Naive thymus-derived CD4-positive, alpha-beta T cell (primary cell): ENCODE data around the gene SLC49A3. TPM values are rescaled to one million over a fixed set of nuclear protein-coding genes. Genes with fewer than 3 reads are reported as not detected.

Experiments used
- ATAC-seq: fragments of 150-1000 bp; cut with Tn5 transposase; 2 replicates; pipeline ENCODE4 v1.10.0; 2021; ENCODE audit warnings: mild to moderate bottlenecking, moderate library complexity
- CTCF ChIA-PET: fragments of 350-600 bp; sonication (Branson Sonifier 250); formaldehyde crosslinking; loops from one replicate; lab custom pipeline; 2021; ENCODE audit warnings: antibody characterized with exemption; lab: Charles Lee
- POLR2A ChIA-PET: fragments of 350-600 bp; sonication (Branson Sonifier 250); formaldehyde crosslinking; loops from one replicate; lab custom pipeline; 2021; ENCODE audit warnings: antibody characterized with exemption, inconsistent platforms; lab: Charles Lee
- DNase-seq, 9 donors: peaks; one replicate each; pipeline versions ENCODE4 v3.0.0 to v3.0.0-alpha.2; 2020 to 2022; ENCODE audit warnings: mixed read lengths in 1 of 9
- H3K27ac ChIP-seq: one replicate; pipeline ENCODE4 v1.7.0; 2013; ENCODE audit warnings: mild to moderate bottlenecking, low read depth, low read length, moderate library complexity
- H3K27me3 ChIP-seq, 2 donors: one replicate each; pipeline ENCODE4 v1.7.0; 2013; ENCODE audit warnings: low read length in 2 of 2, mild to moderate bottlenecking in 2 of 2, moderate library complexity in 2 of 2; ENCODE audit not compliant: control insufficient read depth in 2 of 2, insufficient read depth in 2 of 2
- H3K36me3 ChIP-seq, 3 experiments: 1 replicate in 2 of 3; 2 replicates in 1 of 3; pipeline ENCODE4 v1.7.0; 2013; ENCODE audit warnings: low read length in 3 of 3, mild to moderate bottlenecking in 3 of 3, moderate library complexity in 1 of 3; ENCODE audit not compliant: insufficient read depth in 3 of 3, control insufficient read depth in 2 of 3
- H3K4me1 ChIP-seq, 2 donors: one replicate each; pipeline ENCODE4 v1.7.0; 2013; ENCODE audit warnings: low read length in 2 of 2, mild to moderate bottlenecking in 2 of 2, moderate library complexity in 1 of 2; ENCODE audit not compliant: control insufficient read depth in 2 of 2, insufficient read depth in 2 of 2
- H3K4me3 ChIP-seq: 2 replicates; pipeline ENCODE4 v1.7.0; 2013; ENCODE audit warnings: mild to moderate bottlenecking, low read length
- H3K9me3 ChIP-seq, 3 experiments: 1 replicate in 2 of 3; 2 replicates in 1 of 3; pipeline ENCODE4 v1.7.0; 2013; ENCODE audit warnings: low read length in 3 of 3; ENCODE audit not compliant: control insufficient read depth in 2 of 3
- H3K27ac Mint-ChIP-seq, 9 donors: one replicate each; pipeline ENCODE4 v1.8.0; 2020 to 2022; ENCODE audit warnings: mixed read lengths in 9 of 9, mild to moderate bottlenecking in 8 of 9, moderate library complexity in 5 of 9, inconsistent platforms in 2 of 9
- H3K27me3 Mint-ChIP-seq, 5 donors: one replicate each; pipeline ENCODE4 v1.8.0; 2021 to 2022; ENCODE audit warnings: mixed read lengths in 5 of 5, mild to moderate bottlenecking in 1 of 5
- H3K36me3 Mint-ChIP-seq, 5 donors: one replicate each; pipeline ENCODE4 v1.8.0; 2020 to 2022; ENCODE audit warnings: mixed read lengths in 5 of 5, mild to moderate bottlenecking in 3 of 5, inconsistent platforms in 1 of 5
- H3K4me1 Mint-ChIP-seq, 7 donors: one replicate each; pipeline ENCODE4 v1.8.0; 2020 to 2022; ENCODE audit warnings: mixed read lengths in 7 of 7, mild to moderate bottlenecking in 3 of 7, inconsistent platforms in 1 of 7
- H3K4me3 Mint-ChIP-seq, 10 donors: one replicate each; pipeline ENCODE4 v1.8.0; 2020 to 2022; ENCODE audit warnings: mild to moderate bottlenecking in 10 of 10, mixed read lengths in 10 of 10, moderate library complexity in 6 of 10, inconsistent platforms in 2 of 10
- H3K9me3 Mint-ChIP-seq, 11 donors: one replicate each; pipeline ENCODE4 v1.8.0; 2020 to 2022; ENCODE audit warnings: mixed read lengths in 11 of 11, mild to moderate bottlenecking in 4 of 11, inconsistent platforms in 1 of 11, moderate library complexity in 1 of 11
- intact Hi-C, 2 donors: fragments of 100-400 bp; cut with micrococcal nuclease; formaldehyde crosslinking; loops; one replicate each; pipeline ENCODE4 v1.15.1; 2023
- polyA plus RNA-seq, 2 donors: library from polyadenylated mRNA; unstranded; fragments of 300-500 nt; fragmentation: Illumina TruSeq; gene quantifications; one replicate each; pipeline ENCODE4 v1.2.3, GENCODE V29; 2021
- total RNA-seq, 6 experiments: library from RNA in 5 of 6; stranded (reverse) in 5 of 6; gene quantifications; 1 replicate in 5 of 6; 2 replicates in 1 of 6; pipeline ENCODE4 v1.2.3 and lab custom pipeline; 2021 to 2026

The SLC49A3 gene
- total and polyA plus RNA-seq, 7 experiments from 2014 or later: 0.80 to 9.4 (median 0.92) TPM; not detected in 2

DNA sequence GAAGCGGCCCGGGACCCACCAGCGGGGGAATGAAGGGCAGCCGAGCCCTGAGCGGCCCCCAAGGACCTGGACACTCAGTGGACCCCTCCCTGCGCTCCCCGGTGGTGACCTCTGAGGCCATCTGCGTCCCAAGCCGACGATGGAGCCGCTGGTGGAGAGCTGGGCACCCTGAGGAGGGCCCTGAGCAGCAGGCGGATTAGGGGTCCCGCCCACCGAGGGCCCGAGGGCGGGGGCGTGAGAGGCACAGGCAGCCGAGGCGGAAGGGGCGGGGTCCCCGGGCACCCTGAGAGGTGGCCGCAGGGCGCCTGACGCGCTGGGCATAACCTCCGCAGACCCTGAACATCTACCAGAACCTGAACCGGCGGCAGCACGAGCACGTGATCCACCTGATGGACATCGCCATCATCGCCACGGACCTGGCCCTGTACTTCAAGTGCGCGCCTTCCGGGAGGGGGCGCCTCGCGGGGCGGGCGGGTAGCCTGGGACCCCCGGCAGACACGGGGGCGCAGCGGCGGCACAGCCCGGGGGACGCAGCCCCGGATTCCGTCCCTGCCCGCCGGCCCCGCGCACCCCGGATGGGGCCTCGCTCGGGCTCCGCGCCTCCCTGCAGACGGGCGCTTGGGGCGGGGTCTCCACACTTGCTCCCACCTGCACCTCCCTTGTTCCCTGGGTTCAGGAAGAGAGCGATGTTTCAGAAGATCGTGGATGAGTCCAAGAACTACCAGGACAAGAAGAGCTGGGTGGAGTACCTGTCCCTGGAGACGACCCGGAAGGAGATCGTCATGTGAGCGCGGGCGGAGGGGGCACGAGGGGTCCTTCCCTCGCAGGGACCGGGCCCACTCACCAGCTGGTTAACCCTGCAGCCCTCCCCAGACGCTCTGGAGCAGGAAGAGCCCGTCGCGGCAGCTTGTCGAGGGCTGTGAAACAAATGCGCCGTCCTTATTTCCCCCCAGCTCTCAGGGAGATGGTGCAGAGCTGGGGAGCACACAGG, 25.2 kb downstream of the SLC49A3 start:
- H3K27ac ChIP-seq: peak overlapping the region; percentile 90
- intact Hi-C loops: loop anchor here (1.0 to 5.0 kb wide), 4 partner anchors 11 to 394 kb away; partner anchors contain the start of genes ATP5ME (in 2 of the 2), MYL5 (in 2 of the 2), PCGF3 (in 1 of the 2) and PIGG (in 1 of the 2)
- peak; percentile 59 to 77 (median 75) for DNase-seq
- Mint-ChIP-seq H3K4me1 (peaks cover 3 to 33% (median 13%) of the 10 kb centered on the region in 7 donors), H3K27ac (peak overlapping the region; percentile 48 to 93 (median 89)), H3K27me3 (no peaks in the 10 kb centered on the region), H3K4me3 (peak overlapping the region; percentile 72 to 95 (median 86)), H3K9me3 (peaks cover 0 to 13% (median 0%) of the 10 kb centered on the region in 11 donors), H3K36me3 (peaks cover 0 to 22% (median 6%) of the 10 kb centered on the region in 5 donors)
- ATAC-seq: peak; percentile 91
- no peaks in the 10 kb centered on the region for H3K9me3 ChIP-seq
- H3K4me1 ChIP-seq: peaks cover 4 to 5% of the 10 kb centered on the region in 2 donors
- no peaks in the 10 kb centered on the region for H3K36me3 ChIP-seq
- no peaks in the 10 kb centered on the region for H3K27me3 ChIP-seq
- POLR2A ChIA-PET: interaction anchor here (0.6 to 6.0 kb wide), 3 partner anchors 10 to 325 kb away, joined by 3 to 46 read pairs (median 4); partner anchors contain the start of genes ATP5ME, MYL5 and ZNF141
- CTCF ChIA-PET: no interaction called here
- H3K4me3 ChIP-seq: peak overlapping the region; percentile 86

DNA sequence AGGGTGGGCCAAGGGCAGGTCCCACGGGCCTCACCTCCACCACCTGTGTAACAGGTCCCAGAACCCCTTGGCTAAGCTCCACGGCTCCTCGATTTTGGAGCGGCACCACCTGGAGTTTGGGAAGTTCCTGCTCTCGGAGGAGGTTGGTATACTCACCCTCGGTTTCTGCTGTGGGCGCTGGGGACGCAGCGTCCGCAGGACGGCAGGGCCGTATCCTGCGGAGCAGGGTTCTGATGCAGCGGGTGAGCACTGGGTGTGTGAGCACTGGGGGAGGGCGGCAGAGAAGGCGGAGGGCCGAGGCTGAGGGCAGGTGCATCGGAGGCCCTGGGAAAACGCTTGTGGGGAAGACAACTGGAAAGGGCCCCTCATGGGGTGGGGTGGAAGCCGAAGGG, 25.9 kb downstream of the SLC49A3 start:
- H3K4me3 Mint-ChIP-seq: peak overlapping the region; percentile 72 to 95 (median 83)
- intact Hi-C loops: loop anchor here (1.0 to 5.0 kb wide), 4 partner anchors 11 to 394 kb away; partner anchors contain the start of genes ATP5ME (in 2 of the 2), MYL5 (in 2 of the 2), PCGF3 (in 1 of the 2) and PIGG (in 1 of the 2)
- DNase-seq (no peak), ATAC-seq (no peak)
- peaks cover 4 to 5% of the 10 kb centered on the region in 2 donors for H3K4me1 ChIP-seq
- ChIA-PET POLR2A (interaction anchor here (0.6 to 6.0 kb wide), 3 partner anchors 11 to 325 kb away, joined by 3 to 46 read pairs (median 4); partner anchors contain the start of genes ATP5ME, MYL5 and ZNF141), CTCF (no interaction called here)
- H3K36me3 Mint-ChIP-seq: peaks cover 0 to 22% (median 6%) of the 10 kb centered on the region in 5 donors
- H3K27ac Mint-ChIP-seq: peak overlapping the region; percentile 28 to 88 (median 80)
- no peaks in the 10 kb centered on the region for H3K9me3 ChIP-seq
- no peaks in the 10 kb centered on the region for H3K27me3 Mint-ChIP-seq
- H3K36me3 ChIP-seq: no peaks in the 10 kb centered on the region
- H3K4me1 Mint-ChIP-seq: peaks cover 3 to 33% (median 13%) of the 10 kb centered on the region in 7 donors
- H3K27me3 ChIP-seq: no peaks in the 10 kb centered on the region
- peak overlapping the region; percentile 90 for H3K27ac ChIP-seq
- peaks cover 0 to 13% (median 0%) of the 10 kb centered on the region in 11 donors for H3K9me3 Mint-ChIP-seq
- peak overlapping the region; percentile 86 for H3K4me3 ChIP-seq

DNA sequence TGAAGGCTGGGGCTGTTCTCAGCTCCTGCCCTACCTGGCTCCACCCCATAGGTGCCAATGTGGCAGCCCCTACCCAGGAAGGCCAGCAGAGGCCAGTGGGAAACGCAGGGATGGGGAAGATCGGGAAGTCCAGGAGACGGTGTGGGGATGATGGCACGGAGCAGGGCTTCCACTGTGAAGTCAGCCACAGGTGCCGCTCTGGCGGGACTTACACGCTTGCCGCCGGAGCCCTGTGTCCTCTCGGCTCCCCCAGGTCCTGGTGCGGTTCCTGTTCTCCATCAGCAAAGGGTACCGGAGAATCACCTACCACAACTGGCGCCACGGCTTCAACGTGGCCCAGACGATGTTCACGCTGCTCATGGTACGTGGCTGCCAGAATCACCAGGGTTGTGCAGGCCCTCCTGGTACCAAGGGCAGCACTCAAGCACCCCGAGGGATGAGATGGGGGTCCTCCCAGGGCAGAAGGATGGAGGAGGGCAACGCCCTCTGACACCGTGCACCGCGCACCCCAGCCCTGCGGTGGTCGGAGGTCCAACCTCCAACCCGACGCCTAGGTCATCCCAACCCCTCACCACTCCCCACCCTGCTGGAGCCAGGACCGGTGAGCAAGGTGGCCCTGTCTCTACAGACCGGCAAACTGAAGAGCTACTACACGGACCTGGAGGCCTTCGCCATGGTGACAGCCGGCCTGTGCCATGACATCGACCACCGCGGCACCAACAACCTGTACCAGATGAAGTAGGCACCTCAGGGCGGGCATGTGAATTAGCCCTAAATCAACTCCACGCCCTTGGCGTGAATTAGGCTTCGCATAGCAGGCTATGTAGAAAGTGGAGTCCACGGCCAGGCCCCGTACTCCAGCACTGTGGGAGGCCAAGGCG, 26.8 kb downstream of the SLC49A3 start:
- H3K4me3 Mint-ChIP-seq: peak overlapping the region in 9 of 10 donors; percentile 25 to 95 (median 83)
- Histone ChIP-seq H3K36me3 (no peaks in the 10 kb centered on the region), H3K27ac (no peak overlapping the region), H3K4me3 (no peak overlapping the region), H3K27me3 (no peaks in the 10 kb centered on the region), H3K4me1 (peaks cover 4 to 5% of the 10 kb centered on the region in 2 donors), H3K9me3 (no peaks in the 10 kb centered on the region)
- ChIA-PET POLR2A (interaction anchor here (6.0 kb wide), 1 partner anchor 12 kb away, joined by 46 read pairs; the partner anchor contains the start of genes ATP5ME and MYL5), CTCF (no interaction called here)
- H3K36me3 Mint-ChIP-seq: peaks cover 0 to 22% (median 6%) of the 10 kb centered on the region in 5 donors
- no peak for DNase-seq
- no peaks in the 10 kb centered on the region for H3K27me3 Mint-ChIP-seq
- peaks cover 0 to 13% (median 0%) of the 10 kb centered on the region in 11 donors for H3K9me3 Mint-ChIP-seq
- intact Hi-C loops: loop anchor here in 1 of 2 donors (5.0 kb wide), 1 partner anchor 395 kb away; no protein-coding TSS in a partner anchor
- H3K27ac Mint-ChIP-seq: peak overlapping the region in 6 of 9 donors; percentile 22 to 84 (median 64)
- peaks cover 3 to 33% (median 13%) of the 10 kb centered on the region in 7 donors for H3K4me1 Mint-ChIP-seq
- no peak for ATAC-seq

DNA sequence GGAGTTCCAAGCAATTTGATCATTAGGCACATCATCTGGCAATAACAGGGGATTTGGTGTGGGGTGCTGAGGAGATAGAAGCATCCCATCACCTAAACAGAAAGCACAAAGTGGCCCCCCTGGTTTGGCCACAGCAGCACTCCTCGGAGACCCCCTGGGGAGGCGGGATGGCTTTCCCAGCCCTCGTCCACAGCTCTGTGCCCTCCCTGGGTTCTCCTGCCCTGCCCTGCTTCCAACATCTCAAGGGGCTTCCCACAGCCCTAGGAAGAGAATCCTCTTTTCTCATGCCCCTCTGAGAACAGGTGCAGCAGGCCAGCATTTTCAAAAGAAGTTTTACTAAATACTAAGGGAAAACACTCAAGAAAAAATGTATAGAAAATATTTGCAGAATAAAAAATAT, 27.7 kb downstream of the SLC49A3 start:
- no peaks in the 10 kb centered on the region for H3K27me3 Mint-ChIP-seq
- Histone ChIP-seq H3K27ac (no peak overlapping the region), H3K9me3 (no peaks in the 10 kb centered on the region), H3K36me3 (no peaks in the 10 kb centered on the region), H3K4me1 (peaks cover 4 to 5% of the 10 kb centered on the region in 2 donors), H3K4me3 (no peak overlapping the region), H3K27me3 (no peaks in the 10 kb centered on the region)
- POLR2A ChIA-PET: interaction anchor here (6.0 kb wide), 1 partner anchor 13 kb away, joined by 46 read pairs; the partner anchor contains the start of genes ATP5ME and MYL5
- CTCF ChIA-PET: no interaction called here
- peaks cover 0 to 22% (median 6%) of the 10 kb centered on the region in 5 donors for H3K36me3 Mint-ChIP-seq
- intact Hi-C loops: loop anchor here in 1 of 2 donors (5.0 kb wide), 1 partner anchor 396 kb away; no protein-coding TSS in a partner anchor
- H3K9me3 Mint-ChIP-seq: peaks cover 0 to 13% (median 0%) of the 10 kb centered on the region in 11 donors
- H3K4me3 Mint-ChIP-seq: peak overlapping the region in 5 of 10 donors; percentile 4 to 86 (median 48)
- DNase-seq: no peak
- ATAC-seq: no peak
- peak overlapping the region in 1 of 9 donors; percentile 3 for H3K27ac Mint-ChIP-seq
- H3K4me1 Mint-ChIP-seq: peaks cover 3 to 33% (median 13%) of the 10 kb centered on the region in 7 donors

DNA sequence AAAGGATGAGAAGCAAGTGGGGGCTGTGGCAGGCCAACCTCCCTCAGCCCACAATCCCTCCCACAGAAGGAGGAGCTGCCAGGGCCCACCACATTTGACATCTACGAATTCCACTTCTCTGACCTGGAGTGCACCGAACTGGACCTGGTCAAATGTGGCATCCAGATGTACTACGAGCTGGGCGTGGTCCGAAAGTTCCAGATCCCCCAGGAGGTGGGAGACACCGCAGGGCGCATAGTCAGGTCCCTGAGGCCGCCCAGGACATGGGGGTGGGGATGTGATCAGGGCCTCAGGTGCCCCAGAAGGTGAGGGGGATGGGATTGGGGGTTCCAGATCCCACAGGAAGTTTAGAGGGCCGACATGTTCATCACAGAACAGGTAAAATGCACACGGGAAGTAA, 28.6 kb downstream of the SLC49A3 start:
- Histone ChIP-seq H3K27ac (no peak overlapping the region), H3K27me3 (no peaks in the 10 kb centered on the region), H3K36me3 (no peaks in the 10 kb centered on the region), H3K4me3 (no peak overlapping the region), H3K4me1 (peaks cover 4 to 5% of the 10 kb centered on the region in 2 donors), H3K9me3 (no peaks in the 10 kb centered on the region)
- peaks cover 3 to 30% (median 13%) of the 10 kb centered on the region in 7 donors for H3K4me1 Mint-ChIP-seq
- DNase-seq: no peak
- H3K36me3 Mint-ChIP-seq: peaks cover 0 to 22% (median 6%) of the 10 kb centered on the region in 5 donors
- CTCF ChIA-PET: interaction anchor here (0.6 kb wide), 1 partner anchor 14 kb away, joined by 3 read pairs; the partner anchor contains the start of genes ATP5ME and MYL5
- H3K27ac Mint-ChIP-seq: no peak overlapping the region
- peaks cover 0 to 13% (median 0%) of the 10 kb centered on the region in 11 donors for H3K9me3 Mint-ChIP-seq
- H3K4me3 Mint-ChIP-seq: peak overlapping the region in 3 of 10 donors; percentile 4 to 48 (median 16)
- no peaks in the 10 kb centered on the region for H3K27me3 Mint-ChIP-seq
- POLR2A ChIA-PET: no interaction called here
- no peak for ATAC-seq
- intact Hi-C loops: loop anchor here in 1 of 2 donors (5.0 kb wide), 1 partner anchor 397 kb away; no protein-coding TSS in a partner anchor
